ENCODE data around the gene APOO. TPM values are rescaled to one million over a fixed set of nuclear protein-coding genes. Genes with fewer than 3 reads are reported as not detected.

The APOO gene
- total RNA-seq, 1 donor from 2014 or later, result 81.0 TPM

DNA sequence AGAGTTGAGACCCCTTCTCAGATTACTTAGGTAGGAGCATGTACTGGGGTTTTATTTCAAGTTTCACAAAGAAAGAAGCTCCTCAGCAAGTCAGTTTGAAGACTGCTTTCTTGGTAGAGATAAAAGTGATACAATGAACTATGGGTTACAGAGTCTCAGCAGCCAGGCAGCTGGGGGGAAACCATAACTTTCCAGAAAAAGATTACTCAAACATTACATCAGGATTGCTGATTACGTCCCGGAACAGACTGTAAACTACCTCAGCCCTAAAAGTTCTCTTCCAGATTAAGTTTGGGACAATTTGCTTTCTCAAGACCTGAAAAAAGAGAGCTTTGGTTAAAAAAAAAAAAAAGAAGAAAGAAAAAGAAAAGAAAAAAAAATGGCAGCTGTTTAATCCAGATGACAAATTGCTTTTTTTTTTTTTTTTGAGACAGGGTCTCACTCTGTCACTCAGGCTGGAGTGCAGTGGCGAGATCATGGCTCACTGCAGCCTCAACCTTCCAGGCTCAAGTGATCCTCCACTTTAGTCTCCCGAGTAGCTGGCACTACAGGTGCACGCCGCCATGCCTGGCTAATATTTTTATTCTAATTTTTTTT, 108.2 kb downstream of the APOO start:
- H3K27me3 Mint-ChIP-seq (ENCODE audit: insufficient read depth, low read depth), result no peaks in the 10 kb centered on the region
- Histone ChIP-seq H2AFZ (replicated peaks) (peak overlapping the region; percentile 21), H3K27me3 (no peaks in the 10 kb centered on the region), H3K9ac (no peak overlapping the region), H3K79me2 (ENCODE audit: low read depth) (no peaks in the 10 kb centered on the region), H3K4me2 (peak overlapping the region; percentile 51), H3K4me3 (no peak overlapping the region), H3F3A (ENCODE audit: low read depth) (peaks cover 13% of the 10 kb centered on the region), H3K27ac (peak overlapping the region; percentile 15), H4K20me1 (ENCODE audit: low read depth) (no peaks in the 10 kb centered on the region), H3K4me1 (peaks cover 27% of the 10 kb centered on the region), H3K36me3 (no peaks in the 10 kb centered on the region), H3K9me3 (ENCODE audit: low read depth) (no peaks in the 10 kb centered on the region)
- no peak for TF ChIP-seq EZH2 (IDR thresholded peaks at IDR 0.05)
- TF ChIP-seq EZH2phosphoT487 (IDR thresholded peaks at IDR 0.05), result no peak
- TF ChIP-seq CTCF (IDR thresholded peaks at IDR 0.05), result no peak
- H3K4me3 Mint-ChIP-seq, result no peak overlapping the region
- no peaks in the 10 kb centered on the region for H3K9me3 Mint-ChIP-seq
- no peaks in the 10 kb centered on the region for H3K36me3 Mint-ChIP-seq
- H3K27ac Mint-ChIP-seq, result peak overlapping the region; percentile 83
- DNase-seq (ENCODE audit: low spot score), result no peak
- peaks cover 45% of the 10 kb centered on the region for H3K4me1 Mint-ChIP-seq

DNA sequence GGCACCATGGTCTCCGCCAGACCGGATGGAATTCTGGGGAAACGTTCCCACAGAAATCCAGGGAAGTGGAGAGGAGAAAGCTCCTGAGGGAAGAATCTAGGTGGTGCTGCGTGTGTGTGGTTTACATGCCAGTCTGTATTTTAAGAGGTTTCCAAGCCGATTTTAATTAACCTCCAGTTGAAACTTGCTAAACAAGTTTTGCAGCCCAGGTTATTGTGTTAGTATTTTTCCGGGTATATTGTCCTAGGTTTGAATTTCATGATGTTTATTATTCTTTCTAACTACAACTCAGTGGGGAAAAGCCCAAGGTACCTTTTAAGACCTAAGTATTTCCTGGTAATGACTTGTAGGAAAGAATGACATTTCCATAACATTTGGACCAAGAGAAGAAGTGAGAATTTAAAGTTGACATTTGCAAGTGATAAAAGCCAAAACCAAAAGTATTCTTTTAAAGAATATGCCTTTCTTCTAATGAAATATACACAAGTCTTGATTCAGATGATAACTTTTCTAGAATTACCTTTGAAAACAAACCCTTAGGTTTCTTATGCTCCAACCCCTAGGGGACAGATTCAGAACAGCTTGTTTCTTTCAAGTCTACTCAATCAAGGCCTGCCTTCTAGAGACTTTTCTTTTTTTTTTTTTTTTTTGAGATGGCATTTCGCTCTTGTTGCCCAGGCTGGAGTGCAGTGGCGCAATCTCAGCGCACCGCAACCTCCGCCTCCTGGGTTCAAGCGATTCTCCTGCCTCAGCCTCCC, 110.2 kb downstream of the APOO start:
- no peaks in the 10 kb centered on the region for H3K27me3 Mint-ChIP-seq (ENCODE audit: insufficient read depth, low read depth)
- no peaks in the 10 kb centered on the region for H3K36me3 ChIP-seq
- no peak overlapping the region for H3K4me3 ChIP-seq
- H4K20me1 ChIP-seq (ENCODE audit: low read depth), result no peaks in the 10 kb centered on the region
- H3K79me2 ChIP-seq (ENCODE audit: low read depth), result no peaks in the 10 kb centered on the region
- TF ChIP-seq CTCF (IDR thresholded peaks at IDR 0.05) (no peak), EZH2phosphoT487 (IDR thresholded peaks at IDR 0.05) (no peak), EZH2 (IDR thresholded peaks at IDR 0.05) (no peak)
- no peaks in the 10 kb centered on the region for H3K9me3 Mint-ChIP-seq
- no peak overlapping the region for H3K9ac ChIP-seq
- H3F3A ChIP-seq (ENCODE audit: low read depth), result peaks cover 29% of the 10 kb centered on the region
- H2AFZ ChIP-seq (replicated peaks), result peak overlapping the region; percentile 12
- H3K4me1 ChIP-seq, result peaks cover 32% of the 10 kb centered on the region
- no peak overlapping the region for H3K27ac Mint-ChIP-seq
- no peak for DNase-seq (ENCODE audit: low spot score)
- no peaks in the 10 kb centered on the region for H3K27me3 ChIP-seq
- H3K9me3 ChIP-seq (ENCODE audit: low read depth), result no peaks in the 10 kb centered on the region
- no peaks in the 10 kb centered on the region for H3K36me3 Mint-ChIP-seq
- no peak overlapping the region for H3K27ac ChIP-seq
- H3K4me2 ChIP-seq, result no peak overlapping the region
- H3K4me1 Mint-ChIP-seq, result peaks cover 42% of the 10 kb centered on the region
- H3K4me3 Mint-ChIP-seq, result no peak overlapping the region

- H3K79me2 ChIP-seq (ENCODE audit: low read depth), result no peaks in the 10 kb centered on the region
- no peak overlapping the region for H3K4me3 ChIP-seq
- Mint-ChIP-seq H3K27ac (peak overlapping the region; percentile 95), H3K4me1 (peaks cover 41% of the 10 kb centered on the region), H3K4me3 (no peak overlapping the region), H3K9me3 (no peaks in the 10 kb centered on the region), H3K27me3 (ENCODE audit: insufficient read depth, low read depth) (no peaks in the 10 kb centered on the region), H3K36me3 (no peaks in the 10 kb centered on the region)
- no peak overlapping the region for H3K9ac ChIP-seq
- TF ChIP-seq CTCF (IDR thresholded peaks at IDR 0.05) (no peak), EZH2 (IDR thresholded peaks at IDR 0.05) (no peak), EZH2phosphoT487 (IDR thresholded peaks at IDR 0.05) (no peak)
- no peaks in the 10 kb centered on the region for H3K9me3 ChIP-seq (ENCODE audit: low read depth)
- no peaks in the 10 kb centered on the region for H3K27me3 ChIP-seq
- no peaks in the 10 kb centered on the region for H4K20me1 ChIP-seq (ENCODE audit: low read depth)
- peak; percentile 50 for DNase-seq (ENCODE audit: low spot score)
- peaks cover 30% of the 10 kb centered on the region for H3F3A ChIP-seq (ENCODE audit: low read depth)
- H2AFZ ChIP-seq (replicated peaks), result peak overlapping the region; percentile 99
- peak overlapping the region; percentile 78 for H3K27ac ChIP-seq
- no peaks in the 10 kb centered on the region for H3K36me3 ChIP-seq
- H3K4me1 ChIP-seq, result peaks cover 37% of the 10 kb centered on the region
- peak overlapping the region; percentile 52 for H3K4me2 ChIP-seq
Measured at GRCh38 chrX:23795221-23795620, 112.5 kb downstream of the APOO start.
